Gastroesophageal sphincter (tissue), 4 donors: ENCODE measurements around the gene DNAH10. TPM values are rescaled to one million over a fixed set of nuclear protein-coding genes. Genes with fewer than 3 reads are reported as not detected.

Experiments used
- ATAC-seq: fragments of 150-250 bp; one replicate; pipeline ENCODE4 v1.9.1; 2016; ENCODE audit warnings: mild to moderate bottlenecking, moderate library complexity
- H3K27ac ChIP-seq, 4 donors: fragments of 200-600 bp; sonication (generic) in 3 of 4; 1 replicate in 3 of 4; 2 replicates in 1 of 4; pipeline ENCODE4 v1.5.1; 2016 to 2019
- H3K27me3 ChIP-seq: fragments of 200-600 bp; sonication (generic); one replicate; pipeline ENCODE4 v1.5.1; 2019
- H3K36me3 ChIP-seq, 2 donors: fragments of 200-600 bp; sonication (generic); one replicate each; pipeline ENCODE4 v1.5.1; 2019; ENCODE audit warnings: control low read depth in 1 of 2
- H3K4me1 ChIP-seq, 3 donors: fragments of 200-600 bp; sonication (generic); 1 replicate in 2 of 3; 2 replicates in 1 of 3; pipeline ENCODE4 v1.5.1; 2016 to 2019; ENCODE audit warnings: control low read depth in 2 of 3
- H3K4me3 ChIP-seq, 2 donors: fragments of 200-600 bp; sonication (generic); one replicate each; pipeline ENCODE4 v1.5.1; 2019; ENCODE audit warnings: mild to moderate bottlenecking in 1 of 2, moderate library complexity in 1 of 2
- H3K9me3 ChIP-seq, 3 donors: fragments of 200-600 bp; sonication (generic); one replicate each; pipeline ENCODE4 v1.5.1; 2017 to 2019; ENCODE audit warnings: control low read depth in 2 of 3
- EP300 ChIP-seq: sonication (generic); formaldehyde crosslinking; IDR thresholded peaks from one replicate; pipeline ENCODE4 v1.6.1; 2017; ENCODE audit warnings: antibody characterized with exemption, mild to moderate bottlenecking
- POLR2A ChIP-seq, 2 donors: fragments of 450-650 bp; IDR thresholded peaks; one replicate each; pipeline ENCODE4 v1.6.1; 2017; ENCODE audit warnings: antibody characterized with exemption in 2 of 2, mild to moderate bottlenecking in 2 of 2, moderate library complexity in 1 of 2
- POLR2AphosphoS5 ChIP-seq: sonication (generic); formaldehyde crosslinking; IDR thresholded peaks from one replicate; pipeline ENCODE4 v1.6.1; 2017; ENCODE audit warnings: antibody characterized with exemption
- WGBS, 2 donors: methylation state at CpG; one replicate each; pipeline ENCODE4 v1.1.5; 2018; ENCODE audit warnings: low coverage in 1 of 2; 5-methylcytosine and 5-hydroxymethylcytosine counted together
- total RNA-seq, 4 donors: library from RNA; depleted of rRNA; stranded (reverse); fragments of >200 nt; gene quantifications; one replicate each; pipeline ENCODE4 v1.1.0, GENCODE V29; 2016
- TF ChIP-seq, protein P1 (sequence below), 4 experiments: fragments of 200-600 bp in 2 of 4; fragments of 450-650 bp in 2 of 4; sonication (generic) in 1 of 4; IDR thresholded peaks; one replicate each; pipeline ENCODE4 v1.5.1; 2017 to 2019; ENCODE audit warnings: antibody characterized with exemption in 4 of 4, mild to moderate bottlenecking in 2 of 4, moderate library complexity in 2 of 4

Gene DNAH10
- total RNA-seq, 4 donors from 2014 or later, result not detected

DNA sequence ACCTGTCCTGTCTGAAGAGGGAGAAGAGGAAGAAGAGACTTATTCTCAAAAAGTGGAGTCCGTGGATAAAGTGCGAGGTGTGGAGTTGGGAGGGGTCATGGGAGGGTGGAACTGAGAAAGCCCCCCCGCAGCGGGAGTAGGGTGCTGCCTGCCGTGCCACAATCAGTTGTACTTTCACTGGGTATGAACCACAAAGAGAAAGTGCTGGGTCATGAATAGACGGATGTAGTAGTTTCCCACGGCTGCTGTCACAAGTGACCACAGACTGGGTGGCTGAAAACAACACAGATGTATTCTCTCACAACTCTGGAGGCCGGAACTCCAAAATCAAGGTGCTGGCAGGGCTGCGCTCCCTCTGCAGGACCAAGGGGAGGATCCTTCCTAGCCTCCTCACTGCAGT, 5.5 kb downstream of the DNAH10 start:
- Histone ChIP-seq H3K4me3 (no peak overlapping the region), H3K27me3 (peaks cover 27% of the 10 kb centered on the region), H3K4me1 (peaks cover 0 to 2% (median 0%) of the 10 kb centered on the region in 3 donors), H3K36me3 (no peaks in the 10 kb centered on the region), H3K9me3 (no peaks in the 10 kb centered on the region), H3K27ac (no peak overlapping the region)
- TF ChIP-seq POLR2AphosphoS5 (no peak), EP300 (no peak), POLR2A (IDR thresholded peaks at IDR 0.05) (no peak)
- TF ChIP-seq, protein P1, sequence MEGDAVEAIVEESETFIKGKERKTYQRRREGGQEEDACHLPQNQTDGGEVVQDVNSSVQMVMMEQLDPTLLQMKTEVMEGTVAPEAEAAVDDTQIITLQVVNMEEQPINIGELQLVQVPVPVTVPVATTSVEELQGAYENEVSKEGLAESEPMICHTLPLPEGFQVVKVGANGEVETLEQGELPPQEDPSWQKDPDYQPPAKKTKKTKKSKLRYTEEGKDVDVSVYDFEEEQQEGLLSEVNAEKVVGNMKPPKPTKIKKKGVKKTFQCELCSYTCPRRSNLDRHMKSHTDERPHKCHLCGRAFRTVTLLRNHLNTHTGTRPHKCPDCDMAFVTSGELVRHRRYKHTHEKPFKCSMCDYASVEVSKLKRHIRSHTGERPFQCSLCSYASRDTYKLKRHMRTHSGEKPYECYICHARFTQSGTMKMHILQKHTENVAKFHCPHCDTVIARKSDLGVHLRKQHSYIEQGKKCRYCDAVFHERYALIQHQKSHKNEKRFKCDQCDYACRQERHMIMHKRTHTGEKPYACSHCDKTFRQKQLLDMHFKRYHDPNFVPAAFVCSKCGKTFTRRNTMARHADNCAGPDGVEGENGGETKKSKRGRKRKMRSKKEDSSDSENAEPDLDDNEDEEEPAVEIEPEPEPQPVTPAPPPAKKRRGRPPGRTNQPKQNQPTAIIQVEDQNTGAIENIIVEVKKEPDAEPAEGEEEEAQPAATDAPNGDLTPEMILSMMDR (IDR thresholded peaks at IDR 0.05), result no peak
- 58 to 71% methylated on average over 7 to 9 of the region's 9 CpGs for WGBS, 2 donors
- no peak for ATAC-seq

DNA sequence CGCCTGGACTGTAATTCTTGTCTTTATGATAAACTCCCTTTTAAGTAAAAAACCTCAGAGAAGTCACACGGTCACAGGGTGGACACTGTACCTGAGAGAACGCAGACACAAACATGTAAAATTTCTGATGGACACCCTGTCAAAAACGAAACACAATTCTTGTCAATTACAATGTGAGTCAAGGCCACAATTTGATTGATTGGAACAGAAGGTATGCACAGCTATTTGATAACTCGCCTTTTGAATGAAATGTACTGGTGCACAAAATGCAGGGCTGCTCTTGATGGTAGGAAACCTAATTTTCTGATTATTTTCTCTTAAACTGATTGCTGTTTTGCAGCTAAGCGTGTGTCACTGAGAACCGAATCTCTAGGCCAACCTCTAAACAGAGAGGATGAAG, 9.2 kb downstream of the DNAH10 start:
- H3K36me3 ChIP-seq, result no peaks in the 10 kb centered on the region
- H3K4me1 ChIP-seq, result no peaks in the 10 kb centered on the region
- H3K27me3 ChIP-seq, result peaks cover 4% of the 10 kb centered on the region
- H3K4me3 ChIP-seq, result no peak overlapping the region
- WGBS, 2 donors, result 86 to 88% methylated on average over 7 of the region's 7 CpGs
- no peak for ATAC-seq
- H3K27ac ChIP-seq, result no peak overlapping the region
- TF ChIP-seq, protein P1 (IDR thresholded peaks at IDR 0.05), result no peak
- TF ChIP-seq POLR2AphosphoS5 (no peak), EP300 (no peak), POLR2A (IDR thresholded peaks at IDR 0.05) (no peak)
- H3K9me3 ChIP-seq, result peaks cover 0 to 7% (median 0%) of the 10 kb centered on the region in 3 donors

DNA sequence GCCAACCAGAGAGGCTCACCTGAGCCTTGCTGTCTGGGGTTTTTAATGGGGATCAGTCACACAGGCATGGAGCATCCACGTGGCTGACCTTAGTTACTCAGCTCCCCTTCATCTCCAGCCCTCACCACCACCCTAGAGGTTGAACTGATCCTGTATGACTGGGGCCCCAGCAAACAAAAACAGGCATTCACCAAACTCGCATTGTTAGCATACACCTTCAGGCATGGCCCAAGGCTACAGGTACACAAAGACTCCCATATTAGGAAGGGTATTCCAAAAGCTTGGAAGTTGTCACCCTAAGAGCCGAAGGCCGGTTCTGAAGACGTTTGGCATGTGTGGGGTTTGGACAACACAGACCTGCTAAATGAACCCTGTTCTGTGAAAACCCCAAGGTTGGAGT, 10.0 kb downstream of the DNAH10 start:
- TF ChIP-seq POLR2A (IDR thresholded peaks at IDR 0.05) (no peak), EP300 (no peak), POLR2AphosphoS5 (no peak)
- TF ChIP-seq, protein P1 (IDR thresholded peaks at IDR 0.05), result no peak
- peaks cover 0 to 7% (median 0%) of the 10 kb centered on the region in 3 donors for H3K9me3 ChIP-seq
- H3K27ac ChIP-seq, result no peak overlapping the region
- H3K4me3 ChIP-seq, result no peak overlapping the region
- no peak for ATAC-seq
- no peaks in the 10 kb centered on the region for H3K4me1 ChIP-seq
- H3K27me3 ChIP-seq, result peaks cover 4% of the 10 kb centered on the region
- no peaks in the 10 kb centered on the region for H3K36me3 ChIP-seq
- WGBS, 2 donors, result 71 to 76% methylated on average over 1 to 4 of the region's 5 CpGs

DNA sequence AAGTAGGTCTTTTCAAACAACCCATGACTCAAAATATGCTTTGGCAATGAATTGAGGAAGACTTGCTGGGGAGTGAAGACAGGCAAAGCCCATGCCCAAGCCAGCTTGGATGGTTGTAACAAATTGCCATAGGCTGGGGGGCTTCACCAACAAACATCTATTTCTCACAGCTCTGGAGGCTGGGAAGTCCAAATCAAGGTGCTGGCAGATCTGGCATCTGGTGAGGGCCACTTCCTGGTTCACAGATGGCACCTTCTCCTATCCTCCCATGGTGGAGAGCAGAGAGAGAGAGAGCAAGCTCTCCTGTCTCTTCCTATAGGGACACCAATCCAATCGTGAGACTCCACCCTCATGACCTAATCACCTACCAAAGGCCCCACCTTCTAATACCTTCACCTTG, 11.3 kb downstream of the DNAH10 start:
- TF ChIP-seq POLR2AphosphoS5, result no peak
- TF ChIP-seq EP300, result no peak
- TF ChIP-seq POLR2A (IDR thresholded peaks at IDR 0.05), result no peak
- TF ChIP-seq, protein P1 (IDR thresholded peaks at IDR 0.05), result no peak
- H3K27ac ChIP-seq, result no peak overlapping the region
- peaks cover 0 to 7% (median 0%) of the 10 kb centered on the region in 3 donors for H3K9me3 ChIP-seq
- no peak overlapping the region for H3K4me3 ChIP-seq
- no peaks in the 10 kb centered on the region for H3K36me3 ChIP-seq
- no peaks in the 10 kb centered on the region for H3K4me1 ChIP-seq
- 33% methylated on average over 1 of the region's 1 CpG; no CpG with 5 or more reads in 1 of the 2 donors for WGBS, 2 donors
- peaks cover 4% of the 10 kb centered on the region for H3K27me3 ChIP-seq
- no peak for ATAC-seq

DNA sequence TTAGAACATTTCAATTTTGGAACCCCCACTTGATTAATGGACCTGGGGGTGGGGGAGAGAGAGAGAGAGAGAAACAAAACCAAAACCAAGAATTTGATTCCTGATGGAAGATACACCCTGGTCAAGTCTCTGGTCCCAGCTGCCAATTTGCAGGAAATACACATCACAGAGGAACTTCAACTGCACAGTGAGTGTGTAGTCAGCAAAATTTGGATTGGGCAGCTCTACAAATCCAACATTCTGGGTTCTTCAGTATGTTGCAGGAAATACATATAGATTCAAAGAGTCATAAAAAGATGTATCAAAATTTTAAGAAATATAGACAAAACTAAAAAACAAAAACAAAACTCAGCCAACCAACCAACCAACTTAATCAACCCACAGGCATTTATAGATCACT, 17.4 kb downstream of the DNAH10 start:
- Histone ChIP-seq H3K27me3 (no peaks in the 10 kb centered on the region), H3K36me3 (no peaks in the 10 kb centered on the region), H3K4me1 (no peaks in the 10 kb centered on the region), H3K9me3 (peaks cover 0 to 12% (median 0%) of the 10 kb centered on the region in 3 donors), H3K27ac (no peak overlapping the region), H3K4me3 (no peak overlapping the region)
- ATAC-seq, result no peak
- TF ChIP-seq POLR2AphosphoS5 (no peak), POLR2A (IDR thresholded peaks at IDR 0.05) (no peak), EP300 (no peak)
- TF ChIP-seq, protein P1 (IDR thresholded peaks at IDR 0.05), result no peak
